Mammary epithelial cell (primary cell): ENCODE results near the gene PCDH15.

Experiments
- EZH2 ChIP-seq: IDR thresholded peaks from 2 replicates; pipeline ENCODE4 v1.6.1; 2012; ENCODE audit warnings: low read length, inconsistent platforms, borderline replicate concordance
- TF ChIP-seq, protein P1 (sequence below), 2 donors: IDR thresholded peaks in 1 of 2; conservative IDR thresholded peaks in 1 of 2; 2 replicates each; pipeline ENCODE4 v1.5.1; 2011 to 2012; ENCODE audit warnings: inconsistent platforms in 2 of 2, low read length in 2 of 2, mild to moderate bottlenecking in 2 of 2, control low read depth in 1 of 2, low read depth in 1 of 2; ENCODE audit not compliant: insufficient read depth in 1 of 2; ENCODE audit errors: extremely low read depth in 1 of 2

DNA sequence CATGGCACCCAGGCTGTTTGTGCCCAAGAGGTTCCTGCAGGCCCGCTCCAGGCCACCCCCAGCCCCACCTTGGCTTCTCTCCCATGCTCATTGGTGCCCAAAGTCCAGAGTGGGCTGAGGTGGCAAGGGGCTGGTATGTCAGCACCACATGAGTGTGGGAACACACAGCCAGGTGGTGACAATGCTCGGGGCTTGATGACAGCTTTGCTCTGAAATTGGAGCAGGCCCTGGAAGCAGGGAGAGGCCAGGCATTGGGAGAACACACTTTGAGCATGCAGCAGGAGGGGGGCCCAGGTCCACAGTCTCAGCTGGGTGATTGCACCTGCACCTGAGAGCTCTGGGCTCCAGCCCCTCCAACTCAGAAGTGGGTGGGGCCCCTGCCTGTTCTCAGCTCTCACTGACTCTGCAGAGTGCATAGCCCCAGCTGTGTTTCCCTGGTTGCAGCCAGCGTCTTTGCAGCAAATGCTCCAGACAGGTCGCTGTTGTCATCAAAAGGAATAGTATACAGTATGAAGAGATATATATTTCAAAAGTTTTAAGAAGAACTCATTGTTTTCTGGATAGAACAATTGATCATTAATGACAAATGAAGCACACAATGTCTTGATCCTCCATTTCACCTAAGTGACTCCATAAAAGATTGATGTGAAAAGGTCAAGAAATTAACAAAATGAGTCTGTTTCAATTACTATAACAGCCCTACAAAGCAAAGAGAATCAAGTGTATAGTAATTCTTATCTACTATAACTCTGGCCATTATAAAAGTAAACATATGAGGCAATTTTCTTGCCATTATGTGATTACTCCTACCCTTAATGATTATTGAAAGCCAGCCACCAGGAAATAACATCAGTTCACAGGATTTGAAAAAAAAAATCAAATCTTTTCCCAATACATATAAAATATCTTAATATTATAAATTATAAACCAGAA is 848.1 kb downstream of the PCDH15 start:
- TF ChIP-seq, protein P1, sequence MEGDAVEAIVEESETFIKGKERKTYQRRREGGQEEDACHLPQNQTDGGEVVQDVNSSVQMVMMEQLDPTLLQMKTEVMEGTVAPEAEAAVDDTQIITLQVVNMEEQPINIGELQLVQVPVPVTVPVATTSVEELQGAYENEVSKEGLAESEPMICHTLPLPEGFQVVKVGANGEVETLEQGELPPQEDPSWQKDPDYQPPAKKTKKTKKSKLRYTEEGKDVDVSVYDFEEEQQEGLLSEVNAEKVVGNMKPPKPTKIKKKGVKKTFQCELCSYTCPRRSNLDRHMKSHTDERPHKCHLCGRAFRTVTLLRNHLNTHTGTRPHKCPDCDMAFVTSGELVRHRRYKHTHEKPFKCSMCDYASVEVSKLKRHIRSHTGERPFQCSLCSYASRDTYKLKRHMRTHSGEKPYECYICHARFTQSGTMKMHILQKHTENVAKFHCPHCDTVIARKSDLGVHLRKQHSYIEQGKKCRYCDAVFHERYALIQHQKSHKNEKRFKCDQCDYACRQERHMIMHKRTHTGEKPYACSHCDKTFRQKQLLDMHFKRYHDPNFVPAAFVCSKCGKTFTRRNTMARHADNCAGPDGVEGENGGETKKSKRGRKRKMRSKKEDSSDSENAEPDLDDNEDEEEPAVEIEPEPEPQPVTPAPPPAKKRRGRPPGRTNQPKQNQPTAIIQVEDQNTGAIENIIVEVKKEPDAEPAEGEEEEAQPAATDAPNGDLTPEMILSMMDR (conservative IDR thresholded peaks at IDR 0.05 in 1 of 2, IDR thresholded peaks at IDR 0.05 in 1 of 2; ENCODE audit: extremely low read depth in 1 of 2, insufficient read depth in 1 of 2, low read depth in 1 of 2, low read length in 2 of 2): no peak
- no peak for TF ChIP-seq EZH2
